Stimulated activated CD4-positive, alpha-beta T cell treated with anti-CD3 and anti-CD28 coated beads, Interleukin-2, amount 100 ng/mL, for 48 hours (primary cell): ENCODE results near the gene SMAD3.
"Not testable (repeated sequence)": the region's sequence is repeated elsewhere in the genome, so short reads cannot be mapped to it uniquely, and the experiment has no call there.

Source experiments
- DNase-seq, 2 donors: peaks; one replicate each; pipeline ENCODE4 v3.0.0-alpha.2; 2020

The SMAD3 gene

DNA sequence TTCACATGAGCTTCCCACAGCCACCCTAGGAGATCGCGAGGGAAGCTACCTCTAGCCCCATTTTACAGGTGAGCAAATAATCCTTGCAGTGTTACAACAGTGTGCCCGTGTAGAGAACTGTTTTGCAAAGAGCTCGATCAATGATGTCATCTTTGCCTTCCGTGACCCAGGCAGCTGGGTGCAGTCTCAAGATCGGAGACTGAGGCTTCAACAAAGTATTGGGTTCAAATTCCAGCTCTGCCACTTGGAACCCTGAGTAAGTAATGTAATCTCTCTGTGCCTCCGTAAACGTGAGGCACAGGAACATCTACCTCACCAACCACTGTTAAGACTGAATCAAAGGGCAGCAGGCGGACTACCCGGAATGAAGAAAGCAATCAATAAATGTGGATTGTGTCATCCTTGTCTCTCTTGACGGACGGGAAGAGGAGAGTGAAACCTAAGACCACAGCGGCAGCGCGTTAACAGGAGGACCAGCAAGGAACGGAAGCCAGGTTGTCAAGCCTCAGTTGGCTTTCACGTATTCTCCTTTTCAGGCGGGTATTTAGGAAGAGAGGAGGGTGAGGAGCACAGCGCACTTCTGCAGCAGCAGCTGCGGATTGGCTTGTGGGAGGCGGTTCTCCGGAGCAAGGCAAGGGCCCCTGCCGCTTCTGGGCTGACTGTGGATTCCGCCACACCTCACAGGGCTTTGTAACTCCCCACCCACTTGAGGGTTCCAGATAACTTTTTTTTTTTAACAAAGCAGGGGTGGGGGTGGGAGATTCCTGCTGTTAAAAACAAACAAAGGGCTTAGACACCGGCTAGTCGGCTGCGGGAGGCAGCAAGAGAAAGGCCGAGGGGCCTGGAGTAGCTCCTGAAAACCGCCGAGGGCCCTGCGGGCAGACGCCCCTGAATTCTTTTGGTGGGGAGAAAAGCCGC is 1.5 kb upstream of the SMAD3 start:
- no peak for DNase-seq

DNA sequence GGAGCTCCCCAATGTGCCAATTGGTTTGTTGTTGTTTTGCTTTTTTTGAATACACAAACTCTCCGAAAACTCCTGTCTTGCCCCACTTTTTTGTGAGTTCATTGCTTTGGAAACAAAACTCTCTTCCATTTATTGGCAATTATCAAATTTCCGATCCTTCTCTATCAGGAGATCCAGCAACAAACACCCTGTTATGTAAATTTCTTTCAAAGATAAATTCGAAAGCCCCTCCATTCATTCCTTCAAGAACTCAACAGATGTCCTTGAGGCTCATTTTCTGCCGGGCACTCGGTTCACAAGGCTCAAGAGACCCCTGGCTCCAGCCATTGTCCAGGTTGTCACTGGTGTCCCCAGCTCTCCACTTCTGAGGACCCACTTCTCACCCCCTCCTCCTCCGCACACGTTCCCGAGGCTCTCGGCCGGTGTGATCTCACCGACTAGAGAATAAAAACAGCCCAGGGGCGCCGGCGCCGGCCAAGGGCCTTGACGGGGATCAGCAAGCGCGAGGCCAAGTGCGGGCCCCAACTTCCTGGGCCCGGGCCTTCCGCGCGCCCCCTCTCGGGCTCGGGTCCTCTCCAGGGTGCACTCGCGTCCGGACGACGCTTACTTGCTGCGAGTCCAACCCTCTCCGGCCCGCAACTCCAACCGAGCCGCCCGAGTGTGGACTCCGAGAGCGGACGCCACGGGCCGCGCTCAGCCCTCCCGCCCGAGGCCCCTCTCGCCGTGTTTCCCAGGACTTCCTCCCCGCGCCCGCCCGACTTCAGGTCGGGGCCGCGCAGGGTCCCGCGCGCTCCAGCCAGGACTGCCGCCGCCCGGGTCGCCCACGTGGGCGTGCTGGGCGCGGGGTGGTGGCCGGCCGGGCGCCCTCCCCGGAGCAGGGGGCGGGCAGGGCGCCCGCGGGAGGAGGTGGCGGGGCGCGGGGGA is 533 bp upstream of the SMAD3 start:
- no peak for DNase-seq

DNA sequence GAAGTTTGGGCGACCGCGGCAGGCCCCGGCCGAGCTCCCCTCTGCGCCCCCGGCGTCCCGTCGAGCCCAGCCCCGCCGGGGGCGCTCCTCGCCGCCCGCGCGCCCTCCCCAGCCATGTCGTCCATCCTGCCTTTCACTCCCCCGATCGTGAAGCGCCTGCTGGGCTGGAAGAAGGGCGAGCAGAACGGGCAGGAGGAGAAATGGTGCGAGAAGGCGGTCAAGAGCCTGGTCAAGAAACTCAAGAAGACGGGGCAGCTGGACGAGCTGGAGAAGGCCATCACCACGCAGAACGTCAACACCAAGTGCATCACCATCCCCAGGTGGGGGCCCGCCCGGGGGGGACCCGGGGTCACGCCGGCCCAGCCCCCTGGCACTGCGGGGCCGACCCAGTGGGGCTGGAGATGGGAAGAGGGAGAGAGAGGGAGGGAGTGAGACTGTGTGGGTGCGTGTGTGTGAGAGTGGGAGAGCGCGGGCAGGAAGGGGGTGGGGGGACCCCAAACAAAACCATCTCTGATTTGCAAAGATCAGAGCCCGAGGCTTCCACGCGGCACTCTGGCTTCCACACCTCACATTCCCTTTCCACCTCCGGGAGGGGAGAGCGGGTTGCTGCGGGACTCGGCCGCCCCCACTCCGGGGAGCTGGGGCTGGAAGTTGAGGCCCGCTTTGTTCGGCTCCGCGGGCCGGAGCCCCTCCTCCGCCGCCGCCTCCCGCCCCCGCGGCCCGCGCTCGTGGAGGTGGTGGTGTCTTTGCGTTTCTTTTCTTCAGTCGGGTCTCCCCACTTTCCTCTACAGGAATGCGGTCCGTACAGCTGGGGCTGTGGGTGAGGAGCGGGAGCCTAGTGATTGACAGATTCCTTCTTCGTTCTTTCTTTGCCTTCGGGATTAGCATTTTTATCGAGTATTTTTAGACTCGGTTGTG is 898 bp downstream of the SMAD3 start:
- DNase-seq: no peak

DNA sequence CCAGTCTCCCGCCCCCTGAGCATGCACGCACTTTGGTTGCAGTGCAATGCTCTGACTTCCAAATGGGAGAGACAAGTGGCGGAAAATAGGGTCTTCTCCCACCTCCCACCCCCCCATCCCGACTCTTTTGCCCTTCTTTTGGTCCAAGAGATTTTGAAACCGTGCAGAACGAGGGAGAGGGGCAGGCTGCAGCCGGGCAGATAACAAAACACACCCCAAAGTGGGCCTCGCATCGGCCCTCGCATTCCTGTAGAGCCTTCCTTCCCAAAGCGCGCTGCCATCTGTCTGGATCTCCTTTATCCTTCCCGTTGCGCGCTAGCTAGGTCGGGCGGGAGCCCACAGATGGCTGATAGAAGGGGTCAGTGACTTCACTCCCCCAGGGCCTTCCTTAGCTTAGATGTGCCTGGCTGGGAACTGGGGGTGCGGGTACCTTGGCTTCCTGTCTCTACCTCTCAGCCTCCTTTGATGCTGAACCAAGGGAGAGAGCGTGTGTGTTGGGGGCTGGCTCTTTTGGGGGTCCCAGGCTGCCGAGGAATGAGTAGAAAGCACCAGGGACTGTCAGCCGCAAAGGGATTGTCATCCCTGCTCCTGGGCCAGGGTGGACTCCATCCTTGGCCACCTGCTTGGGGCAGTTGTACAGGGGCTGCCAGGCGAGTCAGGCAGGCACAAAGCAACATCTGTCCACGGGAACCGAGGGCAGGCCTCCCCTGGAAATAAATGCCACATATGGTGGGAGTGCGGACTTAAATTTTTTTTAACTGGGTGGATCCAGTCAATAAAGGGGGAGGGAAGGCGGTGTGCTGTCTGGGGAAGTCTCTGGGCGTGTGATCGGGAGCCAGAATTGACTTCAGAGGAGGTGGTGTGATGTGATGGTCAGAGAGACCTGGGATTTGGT is 1.8 kb downstream of the SMAD3 start:
- DNase-seq: no peak

DNA sequence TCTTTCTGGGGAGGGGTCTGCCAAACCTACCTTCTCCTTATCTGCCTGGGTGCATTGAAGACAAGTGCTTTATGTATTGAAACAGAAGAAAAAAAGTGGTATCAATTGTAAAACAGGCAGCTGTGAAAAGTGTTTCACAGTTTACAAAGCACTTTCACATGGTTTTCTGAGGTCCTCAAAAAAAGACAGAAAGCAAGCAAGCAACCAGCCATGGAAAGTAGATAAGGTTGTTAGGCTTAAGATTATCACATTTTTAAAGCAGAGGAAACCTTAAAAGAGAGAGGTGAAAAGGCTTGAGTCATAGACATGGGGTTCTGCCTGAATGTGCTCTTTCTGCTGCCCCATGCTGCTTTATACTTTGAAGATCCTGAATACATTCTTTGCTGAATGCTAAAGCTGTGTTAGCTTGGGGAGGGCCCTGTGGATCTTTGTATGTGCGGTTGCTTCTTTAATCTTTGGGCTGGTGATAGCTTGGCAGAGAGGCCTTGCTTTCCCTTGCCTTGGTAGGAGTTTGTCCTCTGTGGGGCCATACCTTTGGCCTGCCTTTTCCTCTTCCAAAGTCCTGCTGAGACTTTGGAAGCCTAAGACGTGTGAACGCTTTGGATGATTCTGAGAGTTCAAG is 2.6 kb downstream of the SMAD3 start:
- DNase-seq: no peak

DNA sequence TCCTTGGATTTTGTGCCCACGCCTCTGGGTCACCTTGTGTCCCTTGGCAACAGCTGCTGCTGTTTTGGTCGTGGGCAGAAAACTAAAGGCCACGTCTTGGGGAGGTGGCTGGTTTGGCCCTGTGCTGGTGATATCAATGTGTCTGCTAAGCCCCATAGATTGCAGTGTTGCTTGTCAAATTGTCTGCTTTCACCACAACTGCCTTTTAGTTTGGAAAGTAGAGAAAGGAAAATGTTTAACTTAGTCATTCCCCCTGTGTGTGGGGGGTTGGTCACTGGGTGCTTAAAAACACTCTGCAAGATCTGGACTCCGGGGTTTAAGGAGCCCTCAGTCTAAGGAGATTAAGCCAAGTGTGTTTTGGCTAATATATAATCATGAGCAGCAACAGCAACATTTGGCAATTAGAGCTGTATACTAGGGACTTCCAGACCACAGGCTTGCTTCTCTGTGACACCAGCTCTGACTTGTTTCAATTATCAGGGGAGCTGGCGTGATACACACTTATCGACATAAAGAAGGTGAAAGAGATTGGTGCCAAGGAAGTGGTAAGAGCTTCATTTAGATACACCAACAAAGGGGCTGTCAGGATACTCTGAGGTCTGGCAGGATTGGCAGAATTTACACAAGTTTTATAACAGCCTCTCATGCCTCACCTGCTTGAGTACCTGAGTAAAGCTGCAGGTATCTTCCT is 3.5 kb downstream of the SMAD3 start:
- no peak for DNase-seq

DNA sequence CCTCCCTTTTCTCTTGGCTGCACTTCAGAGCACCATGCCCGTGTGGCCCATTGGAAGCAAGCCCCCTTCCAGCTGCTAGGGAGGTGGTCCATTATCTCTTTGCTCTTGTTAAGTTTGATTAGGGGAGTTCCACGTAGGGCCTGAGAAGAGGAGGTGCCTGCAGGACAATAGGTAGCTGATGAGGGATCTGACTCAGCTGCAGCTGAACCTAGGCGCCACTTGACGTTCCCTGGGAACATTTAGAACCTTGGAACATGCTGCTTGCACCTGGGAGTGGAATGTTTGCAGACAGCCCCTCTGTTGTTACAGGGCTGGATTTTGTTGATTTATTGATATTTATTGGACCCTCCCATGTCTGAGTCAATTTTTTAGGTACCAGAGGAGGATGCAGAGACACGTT is 4.7 kb downstream of the SMAD3 start:
- no peak for DNase-seq

DNA sequence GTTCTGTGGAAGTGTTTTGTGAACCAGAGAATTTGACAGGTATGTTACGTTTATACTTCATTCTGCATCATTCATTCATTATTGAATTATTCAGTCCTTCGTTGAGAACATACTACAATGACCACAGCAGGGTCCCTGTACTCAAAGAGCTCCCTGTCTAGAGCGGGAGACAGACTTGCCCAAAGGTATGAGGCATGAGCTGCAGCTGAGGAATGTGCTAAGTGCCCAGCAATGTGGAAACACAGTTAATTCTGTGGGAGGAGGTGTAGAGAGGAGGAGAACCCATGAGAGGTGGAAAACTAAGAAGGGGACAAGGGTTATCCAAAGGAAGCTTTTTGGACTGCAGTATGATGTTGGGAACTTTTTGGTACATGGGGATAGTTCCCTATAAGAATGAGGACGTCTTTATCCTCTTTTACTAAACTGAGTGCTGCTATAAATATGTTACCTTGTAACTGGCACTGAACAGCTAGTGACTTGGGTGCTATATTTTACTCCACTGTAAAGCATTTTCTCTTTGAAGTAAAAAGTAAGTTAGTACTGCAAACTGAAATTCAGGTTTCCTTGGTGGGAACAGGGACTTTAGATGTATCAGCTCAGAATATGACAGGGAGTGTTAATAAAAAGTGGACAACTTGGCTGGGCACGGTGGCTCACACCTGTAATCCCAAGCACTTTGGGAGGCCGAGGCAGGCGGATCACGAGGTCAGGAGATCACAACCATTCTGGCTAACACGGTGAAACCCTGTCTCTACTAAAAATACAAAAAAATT is 5.7 kb downstream of the SMAD3 start:
- no peak for DNase-seq

DNA sequence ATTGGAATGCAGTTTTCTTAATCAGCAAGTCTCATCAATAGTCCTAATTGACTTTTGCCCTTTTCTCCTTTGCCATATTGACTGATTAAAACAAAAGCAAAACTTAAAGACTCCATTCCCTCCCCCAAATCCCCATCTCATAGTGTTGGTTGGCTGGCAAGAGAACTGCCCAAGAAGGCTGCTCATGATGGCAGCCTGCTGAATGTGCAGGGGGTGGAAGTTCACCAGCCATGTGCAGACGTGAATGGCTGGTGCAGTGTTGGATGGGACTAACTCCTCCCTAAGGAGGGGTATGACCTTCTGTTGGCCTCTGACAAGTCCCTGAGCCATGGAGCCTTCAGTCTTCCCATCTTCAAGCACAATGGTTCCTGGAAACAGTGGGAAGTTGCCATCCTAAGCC is 7.0 kb downstream of the SMAD3 start:
- DNase-seq: no peak

DNA sequence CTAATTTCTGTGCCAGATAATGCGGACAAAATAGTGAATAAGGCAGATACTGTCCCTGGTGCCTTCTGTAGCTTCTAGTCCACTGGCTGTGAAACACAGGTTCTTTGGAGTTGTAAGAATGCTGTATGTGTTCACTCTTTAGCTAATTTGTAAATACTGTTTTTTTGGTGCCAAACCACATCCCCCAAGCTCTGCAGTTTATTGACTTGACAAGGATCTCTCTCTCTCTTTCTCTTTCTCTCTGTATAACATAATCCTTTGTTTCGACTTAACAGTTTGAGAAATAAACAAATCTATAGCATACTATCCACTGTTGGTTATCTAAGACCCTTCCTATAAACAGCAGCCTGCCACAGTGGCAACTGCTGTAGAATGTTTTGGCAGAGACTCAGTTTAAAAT is 7.6 kb downstream of the SMAD3 start:
- DNase-seq: no peak

DNA sequence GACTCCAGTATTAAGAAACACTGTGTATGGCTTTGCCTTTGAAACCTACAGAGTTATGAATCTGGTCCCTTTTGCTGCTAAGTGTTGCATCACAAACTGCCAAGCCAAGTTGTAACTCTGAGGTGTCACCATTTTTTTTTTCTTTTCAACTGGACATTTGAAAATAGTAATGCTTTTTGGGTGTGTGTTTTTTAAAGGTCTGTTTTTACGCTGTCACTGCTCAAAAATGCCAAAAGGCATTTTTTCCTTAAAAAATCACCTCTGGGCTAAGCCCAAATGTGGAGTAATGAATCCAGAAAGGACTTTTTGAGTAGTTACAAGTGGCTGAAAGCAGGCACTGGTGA is 9.5 kb downstream of the SMAD3 start:
- no peak for DNase-seq

DNA sequence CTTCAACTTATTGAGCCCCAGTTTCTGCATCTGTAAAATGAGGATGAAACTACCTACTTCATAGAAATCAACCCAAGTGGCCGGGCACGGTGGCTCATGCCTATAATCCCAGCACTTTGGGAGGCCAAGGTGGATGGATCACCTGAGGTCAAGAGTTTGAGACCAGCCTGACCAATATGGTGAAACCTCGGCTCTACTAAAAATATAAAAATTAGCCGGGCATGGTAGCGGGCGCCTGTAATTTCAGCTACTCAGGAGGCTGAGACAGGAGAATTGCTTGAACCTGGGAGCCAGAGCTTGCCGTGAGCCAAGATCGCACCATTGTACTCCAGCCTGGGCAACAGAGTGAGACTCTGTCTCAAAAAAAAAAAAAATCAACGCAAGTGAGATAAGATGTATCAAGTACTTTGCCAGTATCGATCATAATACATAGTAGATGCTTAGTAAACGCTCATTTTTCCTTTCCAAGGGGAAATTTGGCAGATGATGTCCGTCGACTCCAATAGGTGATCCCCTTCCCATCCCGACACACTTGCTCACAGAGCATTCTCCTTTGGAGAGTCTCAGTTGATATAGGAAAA is 10.2 kb downstream of the SMAD3 start:
- DNase-seq: not testable (repeated sequence)

DNA sequence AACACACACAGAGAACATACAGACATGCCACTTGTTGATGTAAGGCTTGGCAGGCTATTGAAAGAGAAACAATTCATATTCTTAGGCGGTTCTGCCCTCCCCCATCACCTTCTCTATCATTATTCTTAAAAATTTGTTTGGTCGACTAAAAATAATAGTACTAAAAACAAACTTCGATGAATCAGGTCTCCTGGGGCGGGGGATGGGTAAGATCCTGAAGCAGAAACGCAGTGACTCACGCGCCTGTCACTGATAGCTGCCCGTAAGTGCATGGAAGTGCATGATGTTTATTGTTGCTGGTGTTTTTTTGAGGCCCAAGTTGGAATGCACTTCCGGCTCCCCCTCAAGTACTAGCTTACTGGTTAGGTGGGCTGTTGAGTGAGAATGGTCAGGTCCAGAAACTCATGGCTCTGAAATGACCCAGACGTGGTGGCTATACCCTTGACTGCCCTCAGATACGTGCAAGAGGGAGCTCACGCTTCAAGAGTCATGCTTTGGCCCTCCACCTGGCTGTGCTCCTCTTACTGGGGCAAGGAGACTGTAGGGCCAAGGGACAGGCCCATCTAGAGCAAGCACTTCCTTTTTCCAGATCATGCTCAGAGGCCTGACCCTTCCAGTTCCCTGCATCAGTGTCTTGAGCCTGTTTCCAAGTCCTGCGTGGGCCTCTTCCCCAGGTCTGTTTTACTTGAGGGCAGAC is 10.9 kb downstream of the SMAD3 start:
- no peak for DNase-seq

DNA sequence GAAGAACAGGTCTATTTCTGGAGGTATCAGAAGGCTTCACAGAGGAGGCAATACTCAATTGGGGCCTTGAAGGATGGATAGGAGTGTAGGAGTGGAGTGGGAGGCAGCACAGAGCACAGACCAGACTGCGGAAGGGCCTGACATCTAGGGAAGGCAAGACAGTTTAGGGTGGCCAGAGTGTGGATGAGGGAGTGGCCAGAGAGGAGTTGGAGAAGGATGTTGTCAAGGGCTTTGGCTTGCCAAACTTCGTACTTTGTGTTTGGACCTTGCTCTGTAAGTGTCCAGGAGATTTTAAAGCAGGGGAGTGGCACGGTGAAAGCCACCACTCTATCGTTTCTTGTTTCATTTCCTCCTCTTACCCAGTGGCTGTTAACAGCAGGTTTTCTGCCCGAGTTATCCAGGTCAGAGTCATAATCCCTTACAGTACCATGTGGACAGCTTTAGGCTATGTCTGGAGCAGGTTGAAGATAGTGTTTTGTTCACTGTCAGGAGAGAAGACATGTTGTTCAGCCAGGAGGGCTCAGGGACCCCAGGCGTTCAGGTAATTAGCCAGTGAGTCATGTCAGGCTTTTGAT is 12.3 kb downstream of the SMAD3 start:
- DNase-seq: no peak

DNA sequence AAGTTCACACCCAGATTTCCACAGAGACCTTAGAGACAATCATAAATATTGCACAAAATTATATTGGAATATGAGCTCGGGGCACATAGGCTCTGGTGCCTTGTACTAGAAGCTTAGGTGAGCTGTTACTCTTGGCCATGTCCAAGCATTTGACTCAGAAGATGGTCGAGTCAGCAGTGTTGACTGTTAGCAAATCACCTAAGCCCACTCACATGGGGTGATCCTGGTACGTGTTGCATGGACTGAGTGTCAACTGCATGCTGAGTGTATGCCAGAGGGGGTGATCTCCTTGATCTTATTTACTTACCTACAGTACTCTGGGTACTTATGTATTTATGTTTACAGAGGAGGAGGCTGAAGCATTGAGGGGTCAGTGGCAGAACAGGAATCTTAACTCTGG is 14.0 kb downstream of the SMAD3 start:
- DNase-seq: no peak

DNA sequence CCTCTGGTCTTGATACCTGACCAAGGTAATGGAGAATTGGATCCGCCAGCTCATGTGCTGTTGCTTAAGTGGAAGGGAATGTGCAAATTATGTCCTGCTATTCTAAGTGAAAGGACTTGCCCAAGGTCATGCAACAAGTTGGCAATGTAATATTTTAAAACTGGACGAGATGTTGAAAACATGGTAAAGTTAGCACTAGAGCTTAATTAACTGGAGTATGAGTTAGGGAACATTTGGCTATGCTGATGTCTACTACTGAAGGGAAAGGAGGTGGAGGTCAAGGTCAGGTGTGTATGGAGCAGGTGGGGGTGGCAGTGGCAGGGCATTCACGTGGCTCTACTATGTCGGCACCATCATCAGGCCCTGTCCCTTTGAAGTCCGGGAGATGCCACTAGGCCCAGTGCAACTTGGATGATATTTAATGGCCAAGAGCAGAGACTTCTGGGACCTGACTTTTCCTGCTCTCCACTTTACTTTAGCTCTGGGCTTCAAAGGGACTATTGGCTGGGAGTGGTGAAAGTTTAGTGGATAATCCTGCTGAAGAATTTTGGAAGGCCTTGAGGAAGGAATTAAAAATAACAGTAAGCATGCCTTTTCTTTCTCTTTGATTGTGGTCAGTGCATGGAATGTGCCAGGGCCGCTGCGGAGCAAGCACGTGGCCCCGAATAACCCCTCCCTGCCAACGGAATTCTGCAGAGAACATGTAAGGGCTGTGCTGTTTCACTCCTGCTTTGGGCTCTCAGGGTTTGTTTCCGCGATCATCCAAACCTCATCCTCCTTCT is 14.9 kb downstream of the SMAD3 start:
- DNase-seq: no peak

DNA sequence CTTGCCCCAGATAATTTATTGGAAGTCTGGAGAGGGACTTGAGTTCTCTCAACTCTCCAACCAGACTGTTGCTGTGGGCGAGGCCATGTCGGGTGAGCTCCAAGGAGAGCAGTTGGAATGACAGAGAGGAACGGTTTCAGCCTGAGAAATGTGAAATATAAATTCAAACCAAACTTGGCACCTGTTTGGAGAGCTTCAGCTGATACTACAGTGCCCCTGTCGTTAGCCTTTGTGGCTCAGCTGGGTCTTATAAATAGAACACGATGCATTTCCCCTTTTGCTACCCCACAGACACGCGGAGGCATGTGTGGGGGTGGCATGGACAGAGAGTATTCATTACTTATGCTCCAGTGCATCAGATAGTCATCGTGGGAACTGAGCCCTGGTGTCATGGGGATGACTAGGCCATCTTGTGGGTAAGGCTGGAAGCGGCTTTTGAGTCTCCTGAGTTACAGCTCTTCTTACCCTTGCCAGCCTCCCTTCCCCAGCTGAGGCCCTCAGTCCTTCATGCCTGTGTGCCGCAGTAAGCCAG is 15.6 kb downstream of the SMAD3 start:
- DNase-seq: no peak
